Body of pancreas (tissue), 4 donors: ENCODE measurements around the gene TAF8.

ENCODE experiments used
- POLR2A ChIP-seq, 3 donors: fragments of 450-650 bp; IDR thresholded peaks; one replicate each; pipeline ENCODE4 v1.6.1; 2016; ENCODE audit warnings: antibody characterized with exemption in 3 of 3, mild to moderate bottlenecking in 2 of 3
- TF ChIP-seq, protein P1 (sequence below), 7 experiments: fragments of 450-650 bp in 4 of 7; fragments of 200-600 bp in 3 of 7; sonication (generic) in 3 of 7; IDR thresholded peaks; one replicate each; pipeline ENCODE4 v1.5.1; 2016 to 2019; ENCODE audit warnings: antibody characterized with exemption in 7 of 7

DNA sequence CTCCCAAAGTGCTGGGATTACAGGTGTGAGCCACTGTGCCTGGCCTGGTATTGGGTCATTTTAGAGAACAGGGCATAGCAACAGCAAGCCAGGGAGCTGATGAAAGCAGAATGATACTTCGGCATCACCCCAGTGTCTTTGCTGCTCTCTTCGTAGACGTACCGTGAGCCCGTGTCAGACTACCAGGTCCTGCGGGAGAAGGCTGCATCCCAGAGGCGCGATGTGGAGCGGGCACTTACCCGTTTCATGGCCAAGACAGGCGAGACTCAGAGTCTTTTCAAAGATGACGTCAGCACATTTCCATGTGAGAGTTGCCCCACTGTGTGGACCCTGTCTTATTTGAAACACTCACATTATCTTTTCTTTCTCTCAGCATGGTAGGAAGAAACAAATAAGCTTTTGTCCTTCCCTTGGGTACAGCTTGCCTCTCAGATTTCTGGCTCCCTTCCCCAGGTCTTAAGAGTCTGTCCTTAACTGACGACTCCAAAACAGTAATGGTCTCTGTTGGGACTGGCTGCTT is 15.9 kb downstream of the TAF8 start:
- TF ChIP-seq, protein P1, sequence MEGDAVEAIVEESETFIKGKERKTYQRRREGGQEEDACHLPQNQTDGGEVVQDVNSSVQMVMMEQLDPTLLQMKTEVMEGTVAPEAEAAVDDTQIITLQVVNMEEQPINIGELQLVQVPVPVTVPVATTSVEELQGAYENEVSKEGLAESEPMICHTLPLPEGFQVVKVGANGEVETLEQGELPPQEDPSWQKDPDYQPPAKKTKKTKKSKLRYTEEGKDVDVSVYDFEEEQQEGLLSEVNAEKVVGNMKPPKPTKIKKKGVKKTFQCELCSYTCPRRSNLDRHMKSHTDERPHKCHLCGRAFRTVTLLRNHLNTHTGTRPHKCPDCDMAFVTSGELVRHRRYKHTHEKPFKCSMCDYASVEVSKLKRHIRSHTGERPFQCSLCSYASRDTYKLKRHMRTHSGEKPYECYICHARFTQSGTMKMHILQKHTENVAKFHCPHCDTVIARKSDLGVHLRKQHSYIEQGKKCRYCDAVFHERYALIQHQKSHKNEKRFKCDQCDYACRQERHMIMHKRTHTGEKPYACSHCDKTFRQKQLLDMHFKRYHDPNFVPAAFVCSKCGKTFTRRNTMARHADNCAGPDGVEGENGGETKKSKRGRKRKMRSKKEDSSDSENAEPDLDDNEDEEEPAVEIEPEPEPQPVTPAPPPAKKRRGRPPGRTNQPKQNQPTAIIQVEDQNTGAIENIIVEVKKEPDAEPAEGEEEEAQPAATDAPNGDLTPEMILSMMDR (IDR thresholded peaks at IDR 0.05): no peak
- no peak for TF ChIP-seq POLR2A (IDR thresholded peaks at IDR 0.05)
